Panc1 (cell line): ENCODE measurements around the gene SLC52A3. TPM values are rescaled to one million over a fixed set of nuclear protein-coding genes. Genes with fewer than 3 reads are reported as not detected.

ENCODE experiments used
- ATAC-seq: fragments of 200-7000 bp; cut with Tn5 transposase; 2 replicates; pipeline ENCODE4 v1.9.1; 2020; ENCODE audit warnings: mild to moderate bottlenecking, moderate library complexity
- BruUV-seq: library from RNA; stranded (reverse); fragments of 400-500 nt; replicated peaks from 2 replicates; lab custom pipeline; 2021; lab: Mats Ljungman, UMichigan
- CTCF ChIA-PET: fragments of 300-600 bp; sonication (Branson Sonifier 250); formaldehyde crosslinking; loops from one replicate; lab custom pipeline; 2022; ENCODE audit warnings: antibody characterized with exemption; lab: Charles Lee
- POLR2A ChIA-PET: fragments of 300-600 bp; sonication (Branson Sonifier 250); formaldehyde crosslinking; loops from one replicate; lab custom pipeline; 2022; ENCODE audit warnings: antibody characterized with exemption; lab: Charles Lee
- DNase-seq: peaks from one replicate; pipeline ENCODE4 v3.0.0-alpha.2; 2010; ENCODE audit warnings: low read depth, low spot score
- H3K27ac ChIP-seq: 2 replicates; pipeline ENCODE4 v1.5.1; 2011; ENCODE audit warnings: mild to moderate bottlenecking, low read length, inconsistent platforms
- H3K27me3 ChIP-seq: fragments of 200-500 bp; sonication (Bioruptor generic); 2 replicates; pipeline ENCODE4 v1.6.0; 2014; ENCODE audit warnings: low read length, inconsistent platforms; ENCODE audit not compliant: control insufficient read depth, insufficient read depth
- H3K36me3 ChIP-seq: fragments of 200-500 bp; sonication (Bioruptor generic); 2 replicates; pipeline ENCODE4 v1.5.1; 2014; ENCODE audit warnings: inconsistent platforms, mild to moderate bottlenecking, low read length, moderate library complexity; ENCODE audit not compliant: control insufficient read depth, insufficient read depth
- H3K4me1 ChIP-seq: 2 replicates; pipeline ENCODE4 v1.5.1; 2011; ENCODE audit warnings: inconsistent platforms, mild to moderate bottlenecking, low read length, moderate library complexity; ENCODE audit not compliant: control insufficient read depth, insufficient read depth
- H3K4me3 ChIP-seq, 2 experiments: 2 replicates each; pipeline ENCODE4 v1.5.1; 2011 to 2012; ENCODE audit warnings: low read depth in 2 of 2, low read length in 2 of 2, mild to moderate bottlenecking in 2 of 2, inconsistent platforms in 1 of 2, moderate library complexity in 1 of 2
- H3K9me3 ChIP-seq: fragments of 200-500 bp; sonication (Bioruptor generic); 2 replicates; pipeline ENCODE4 v1.5.1; 2014; ENCODE audit warnings: low read depth, mild to moderate bottlenecking, inconsistent platforms, low read length, moderate library complexity; ENCODE audit not compliant: control insufficient read depth, insufficient read depth
- CTCF ChIP-seq: fragments of 450-650 bp; IDR thresholded peaks from 2 replicates; pipeline ENCODE4 v1.5.1; 2017; ENCODE audit warnings: mild to moderate bottlenecking
- POLR2AphosphoS5 ChIP-seq: IDR thresholded peaks from 2 replicates; pipeline ENCODE4 v1.6.1; 2012; ENCODE audit warnings: mild to moderate bottlenecking, low read depth, low read length, moderate library complexity
- REST ChIP-seq, 2 experiments: IDR thresholded peaks; 2 replicates each; pipeline ENCODE4 v1.6.1; 2011 to 2012; ENCODE audit warnings: low read depth in 2 of 2, control low read depth in 1 of 2, low read length in 1 of 2, mild to moderate bottlenecking in 1 of 2, moderate library complexity in 1 of 2; ENCODE audit not compliant: insufficient read depth in 1 of 2
- SIN3A ChIP-seq: IDR thresholded peaks from 2 replicates; pipeline ENCODE4 v1.6.1; 2012; ENCODE audit warnings: low read depth, mild to moderate bottlenecking, low read length, moderate library complexity, borderline replicate concordance; ENCODE audit not compliant: insufficient read depth
- TCF7L2 ChIP-seq: IDR thresholded peaks from 2 replicates; pipeline ENCODE4 v1.6.1; 2011; ENCODE audit warnings: mild to moderate bottlenecking, low read depth, low read length, inconsistent platforms
- in situ Hi-C: cut with HindIII; loops from 2 replicates; pipeline ENCODE4 v1.10.0; 2016; ENCODE audit warnings: low sequenced_read_pairs, low pct_unique_long_range_greater_than_20kb
- intact Hi-C: fragments of 100-400 bp; cut with micrococcal nuclease; formaldehyde crosslinking; loops from one replicate; pipeline ENCODE4 v1.10.0; 2022; ENCODE audit not compliant: unreplicated experiment
- total RNA-seq: library from RNA; stranded (reverse); gene quantifications from one replicate; pipeline ENCODE4 v1.2.1, GENCODE V29; 2021; ENCODE audit not compliant: unreplicated experiment

Gene SLC52A3
- total RNA-seq, 1 experiment from 2014 or later, result 6.4 TPM

- Histone ChIP-seq H3K9me3 (no peaks in the 10 kb centered on the region), H3K4me1 (no peaks in the 10 kb centered on the region), H3K36me3 (no peaks in the 10 kb centered on the region), H3K27ac (no peak overlapping the region), H3K4me3 (no peak overlapping the region), H3K27me3 (no peaks in the 10 kb centered on the region)
- ATAC-seq (no peak), DNase-seq (no peak)
- intact Hi-C loops (no loop called here), in situ Hi-C loops (no loop called here)
- CTCF ChIA-PET, result interaction anchor here (0.6 to 0.8 kb wide), 2 partner anchors 40 to 42 kb away, joined by 3 read pairs; no protein-coding TSS in a partner anchor
- POLR2A ChIA-PET, result interaction anchor here (0.6 kb wide), 1 partner anchor 154 kb away, joined by 11 read pairs; no protein-coding TSS in a partner anchor
- TF ChIP-seq TCF7L2 (no peak), CTCF (no peak), REST (IDR thresholded peaks at IDR 0.05; ENCODE audit: insufficient read depth in 1 of 2, low read depth in 2 of 2, low read length in 1 of 2) (no peak), POLR2AphosphoS5 (no peak), SIN3A (no peak)
- BruUV-seq, result no TSS peak
These were observed 7.4 kb upstream of the SLC52A3 start for GRCh38 chr20:775679-776135.

DNA sequence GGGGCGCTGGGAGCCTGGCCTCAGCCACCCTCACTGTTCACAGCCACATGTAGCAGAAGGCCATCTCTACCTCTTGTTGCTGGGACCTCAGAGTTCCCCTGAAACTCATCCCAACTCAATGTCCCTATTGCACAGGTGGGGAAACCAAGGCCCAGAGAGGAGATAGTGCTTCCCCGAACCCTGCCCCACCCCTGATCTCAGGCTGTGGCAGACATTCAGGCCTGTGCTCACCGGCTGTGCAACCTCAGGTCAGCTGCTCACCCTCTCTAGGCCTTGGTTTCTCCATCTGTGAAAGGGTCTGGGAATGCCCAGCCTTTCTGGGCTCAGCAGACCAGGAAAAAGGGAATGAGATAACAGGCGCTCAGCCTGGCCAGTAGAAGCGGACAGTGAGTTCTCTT is 6.4 kb upstream of the SLC52A3 start:
- no peak overlapping the region for H3K4me3 ChIP-seq
- DNase-seq (no peak), ATAC-seq (no peak)
- TF ChIP-seq TCF7L2, result no peak
- no peak for TF ChIP-seq CTCF
- no peak for TF ChIP-seq REST (IDR thresholded peaks at IDR 0.05; ENCODE audit: insufficient read depth in 1 of 2, low read depth in 2 of 2, low read length in 1 of 2)
- no peak for TF ChIP-seq POLR2AphosphoS5
- no peak for TF ChIP-seq SIN3A
- no peaks in the 10 kb centered on the region for H3K4me1 ChIP-seq
- intact Hi-C loops (no loop called here), in situ Hi-C loops (no loop called here)
- no peaks in the 10 kb centered on the region for H3K27me3 ChIP-seq
- H3K9me3 ChIP-seq, result no peaks in the 10 kb centered on the region
- POLR2A ChIA-PET, result no interaction called here
- no peaks in the 10 kb centered on the region for H3K36me3 ChIP-seq
- CTCF ChIA-PET, result no interaction called here
- no TSS peak for BruUV-seq
- H3K27ac ChIP-seq, result no peak overlapping the region
